Muscle layer of duodenum (tissue), 2 donors: ENCODE measurements around the gene SERPINA10.

ENCODE experiments used
- H3K27ac ChIP-seq: one replicate; pipeline ENCODE4 v1.7.0; 2013; ENCODE audit warnings: mild to moderate bottlenecking, low read length
- H3K27me3 ChIP-seq: one replicate; pipeline ENCODE4 v1.7.0; 2013; ENCODE audit warnings: low read depth, mild to moderate bottlenecking, control low read depth, low read length
- H3K36me3 ChIP-seq, 2 donors: one replicate each; pipeline ENCODE4 v1.7.0; 2013; ENCODE audit warnings: low read length in 2 of 2, control low read depth in 1 of 2, mild to moderate bottlenecking in 1 of 2; ENCODE audit not compliant: insufficient read depth in 2 of 2, control insufficient read depth in 1 of 2
- H3K4me1 ChIP-seq, 2 donors: one replicate each; pipeline ENCODE4 v1.7.0; 2013; ENCODE audit warnings: low read length in 2 of 2, mild to moderate bottlenecking in 2 of 2, control low read depth in 1 of 2, moderate library complexity in 1 of 2; ENCODE audit not compliant: insufficient read depth in 2 of 2, control insufficient read depth in 1 of 2
- H3K4me3 ChIP-seq, 2 donors: one replicate each; pipeline ENCODE4 v1.7.0; 2013; ENCODE audit warnings: low read length in 2 of 2, low read depth in 1 of 2, mild to moderate bottlenecking in 1 of 2
- H3K9me3 ChIP-seq, 2 donors: one replicate each; pipeline ENCODE4 v1.7.0; 2013; ENCODE audit warnings: low read length in 2 of 2, control low read depth in 1 of 2, mild to moderate bottlenecking in 1 of 2; ENCODE audit not compliant: control insufficient read depth in 1 of 2
- donor health status: healthy.

SERPINA10 gene, protein sequence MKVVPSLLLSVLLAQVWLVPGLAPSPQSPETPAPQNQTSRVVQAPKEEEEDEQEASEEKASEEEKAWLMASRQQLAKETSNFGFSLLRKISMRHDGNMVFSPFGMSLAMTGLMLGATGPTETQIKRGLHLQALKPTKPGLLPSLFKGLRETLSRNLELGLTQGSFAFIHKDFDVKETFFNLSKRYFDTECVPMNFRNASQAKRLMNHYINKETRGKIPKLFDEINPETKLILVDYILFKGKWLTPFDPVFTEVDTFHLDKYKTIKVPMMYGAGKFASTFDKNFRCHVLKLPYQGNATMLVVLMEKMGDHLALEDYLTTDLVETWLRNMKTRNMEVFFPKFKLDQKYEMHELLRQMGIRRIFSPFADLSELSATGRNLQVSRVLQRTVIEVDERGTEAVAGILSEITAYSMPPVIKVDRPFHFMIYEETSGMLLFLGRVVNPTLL

DNA sequence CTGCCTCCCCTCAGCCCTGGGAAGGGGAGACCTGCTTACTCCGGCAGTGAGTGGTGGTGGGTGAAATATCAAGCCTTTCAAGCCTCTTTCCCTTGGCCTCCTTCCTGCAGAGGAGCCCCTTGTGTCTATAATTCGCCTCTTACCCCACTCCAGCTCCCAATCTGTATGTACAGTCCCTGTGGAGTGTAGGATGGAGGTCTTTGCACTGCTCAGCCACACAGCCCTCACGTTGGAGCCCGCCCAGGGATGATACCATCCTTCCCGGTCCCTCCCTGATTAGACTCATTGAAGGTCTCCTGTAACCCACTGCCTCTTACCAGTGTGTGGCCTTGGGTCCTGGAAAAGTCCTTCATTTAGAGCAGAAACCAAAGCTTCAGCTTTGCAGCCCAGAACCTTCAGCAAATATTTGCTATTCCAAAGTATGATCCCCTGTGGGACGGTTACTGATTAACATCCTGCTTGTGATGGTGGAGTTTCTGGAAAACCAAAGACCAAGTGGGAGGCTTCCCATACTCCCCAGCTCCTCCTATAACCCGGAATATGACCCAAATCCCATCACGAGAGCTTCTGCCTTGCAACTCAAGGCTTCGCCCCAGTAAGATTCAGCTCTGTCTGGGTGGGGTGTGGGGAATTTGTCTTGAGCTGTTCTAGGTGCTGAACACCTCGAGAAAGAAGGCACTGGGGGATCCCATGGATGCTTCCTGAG is at the start of gene SERPINA10:
Gene SERPINA10 (minus strand): TSS at position 397 of the 706 bp plus-strand sequence. CDS start 2,675 bp downstream, outside the sequence.
- H3K9me3 ChIP-seq = no peaks in the 10 kb centered on the region
- H3K36me3 ChIP-seq = no peaks in the 10 kb centered on the region
- no peaks in the 10 kb centered on the region for H3K27me3 ChIP-seq
- no peaks in the 10 kb centered on the region for H3K4me1 ChIP-seq
- no peak within 1 kb of the TSS for H3K27ac ChIP-seq
- no peak within 1 kb of the TSS for H3K4me3 ChIP-seq

GRCh38 chr14:94342334-94342934 is 49.4 kb upstream of the SERPINA10 start:
- Histone ChIP-seq H3K4me3 (peak overlapping the region in 1 of 2 donors; percentile 12), H3K4me1 (peaks cover 0 to 5% of the 10 kb centered on the region in 2 donors), H3K36me3 (no peaks in the 10 kb centered on the region), H3K9me3 (no peaks in the 10 kb centered on the region), H3K27ac (no peak overlapping the region), H3K27me3 (no peaks in the 10 kb centered on the region)

- Histone ChIP-seq H3K27ac (no peak overlapping the region), H3K9me3 (no peaks in the 10 kb centered on the region), H3K4me3 (peak overlapping the region in 1 of 2 donors; percentile 12), H3K27me3 (no peaks in the 10 kb centered on the region), H3K36me3 (no peaks in the 10 kb centered on the region), H3K4me1 (peaks cover 0 to 5% of the 10 kb centered on the region in 2 donors)
Observed at GRCh38 chr14:94341656-94342333, 48.7 kb upstream of the SERPINA10 start.

DNA sequence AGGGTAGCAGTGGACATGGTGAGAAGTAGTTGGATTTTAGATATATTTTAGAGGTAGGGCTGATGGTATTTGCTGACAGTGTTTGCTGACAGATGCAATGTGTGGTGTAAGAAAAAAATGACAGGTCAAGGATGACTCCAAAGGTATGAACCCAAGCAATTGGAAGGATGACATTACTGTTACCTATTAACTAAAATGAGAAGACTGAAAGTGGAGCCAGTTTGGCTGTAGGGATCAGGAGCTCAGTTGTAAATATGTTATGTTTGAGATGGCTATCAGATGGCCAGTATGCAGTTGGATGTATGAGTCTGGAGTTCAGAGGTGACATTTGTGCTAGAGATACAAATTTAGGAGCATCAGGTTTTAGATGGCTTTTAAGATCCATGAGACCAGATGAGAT is 47.5 kb upstream of the SERPINA10 start:
- H3K4me3 ChIP-seq = no peak overlapping the region
- peaks cover 0 to 5% of the 10 kb centered on the region in 2 donors for H3K4me1 ChIP-seq
- no peaks in the 10 kb centered on the region for H3K27me3 ChIP-seq
- no peak overlapping the region for H3K27ac ChIP-seq
- H3K36me3 ChIP-seq = no peaks in the 10 kb centered on the region
- no peaks in the 10 kb centered on the region for H3K9me3 ChIP-seq

DNA sequence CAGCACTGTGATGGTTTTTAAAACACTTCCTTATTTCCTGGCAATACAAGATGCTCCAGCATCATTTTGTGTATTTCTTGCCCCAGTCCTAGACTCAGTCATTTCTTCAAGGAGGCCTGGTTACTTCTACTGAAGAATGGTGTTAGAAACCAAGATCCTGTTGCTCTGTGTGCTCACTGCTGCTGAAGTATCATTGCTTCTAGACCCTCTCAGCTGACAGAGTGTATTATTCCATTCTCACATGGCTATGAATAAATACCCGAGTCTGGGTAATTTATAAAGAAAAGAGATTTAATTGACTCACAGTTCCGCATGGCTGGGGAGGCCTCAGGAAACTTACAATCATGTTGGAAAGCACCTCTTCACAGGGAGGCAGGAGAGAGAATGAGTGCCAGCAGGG is 45.0 kb upstream of the SERPINA10 start:
- Histone ChIP-seq H3K27ac (no peak overlapping the region), H3K4me1 (peaks cover 0 to 5% of the 10 kb centered on the region in 2 donors), H3K4me3 (no peak overlapping the region), H3K27me3 (no peaks in the 10 kb centered on the region), H3K36me3 (no peaks in the 10 kb centered on the region), H3K9me3 (no peaks in the 10 kb centered on the region)

- H3K4me1 ChIP-seq = peaks cover 0 to 5% of the 10 kb centered on the region in 2 donors
- H3K4me3 ChIP-seq = no peak overlapping the region
- no peak overlapping the region for H3K27ac ChIP-seq
Observed at GRCh38 chr14:94337274-94337673, 44.2 kb upstream of the SERPINA10 start.

GRCh38 chr14:94334872-94335271 is 41.8 kb upstream of the SERPINA10 start:
- H3K36me3 ChIP-seq = no peaks in the 10 kb centered on the region
- no peaks in the 10 kb centered on the region for H3K27me3 ChIP-seq
- no peaks in the 10 kb centered on the region for H3K4me1 ChIP-seq
- no peaks in the 10 kb centered on the region for H3K9me3 ChIP-seq
- H3K4me3 ChIP-seq = no peak overlapping the region
- no peak overlapping the region for H3K27ac ChIP-seq

More at GRCh38 chr14:94337274-94337673, 44.2 kb upstream of the SERPINA10 start:
- Histone ChIP-seq H3K27me3 (no peaks in the 10 kb centered on the region), H3K9me3 (no peaks in the 10 kb centered on the region), H3K36me3 (no peaks in the 10 kb centered on the region)

DNA sequence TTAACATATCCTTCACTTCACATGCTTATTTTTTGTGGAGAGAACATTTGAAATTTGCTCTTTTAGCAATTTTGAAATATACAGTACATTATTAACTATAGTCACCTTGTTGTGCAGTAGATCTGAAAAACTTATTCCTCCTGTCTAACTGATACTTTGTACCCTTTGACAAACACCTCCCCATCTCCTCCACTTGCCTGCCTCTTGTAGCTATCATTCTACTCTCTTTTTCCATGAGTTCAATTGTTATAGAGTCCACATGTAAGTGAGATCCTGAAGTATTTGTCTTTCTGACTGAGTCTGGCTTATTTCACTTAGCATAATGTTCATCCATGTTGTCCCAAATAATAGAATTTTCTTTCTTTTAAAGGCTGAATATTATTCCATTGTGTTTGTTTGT is 39.5 kb upstream of the SERPINA10 start:
- no peak overlapping the region for H3K27ac ChIP-seq
- H3K9me3 ChIP-seq = no peaks in the 10 kb centered on the region
- no peaks in the 10 kb centered on the region for H3K27me3 ChIP-seq
- no peaks in the 10 kb centered on the region for H3K4me1 ChIP-seq
- H3K4me3 ChIP-seq = no peak overlapping the region
- H3K36me3 ChIP-seq = no peaks in the 10 kb centered on the region

- Histone ChIP-seq H3K36me3 (no peaks in the 10 kb centered on the region), H3K27ac (no peak overlapping the region), H3K4me1 (no peaks in the 10 kb centered on the region), H3K4me3 (no peak overlapping the region), H3K27me3 (no peaks in the 10 kb centered on the region), H3K9me3 (no peaks in the 10 kb centered on the region)
Observed at GRCh38 chr14:94332063-94332583, 39.1 kb upstream of the SERPINA10 start.

- Histone ChIP-seq H3K36me3 (no peaks in the 10 kb centered on the region), H3K4me3 (no peak overlapping the region), H3K27ac (no peak overlapping the region), H3K27me3 (no peaks in the 10 kb centered on the region), H3K9me3 (no peaks in the 10 kb centered on the region), H3K4me1 (no peaks in the 10 kb centered on the region)
Observed at GRCh38 chr14:94331462-94331861, 38.4 kb upstream of the SERPINA10 start.

GRCh38 chr14:94330857-94331256 is 37.8 kb upstream of the SERPINA10 start:
- no peaks in the 10 kb centered on the region for H3K9me3 ChIP-seq
- H3K4me1 ChIP-seq = no peaks in the 10 kb centered on the region
- H3K27ac ChIP-seq = no peak overlapping the region
- no peaks in the 10 kb centered on the region for H3K27me3 ChIP-seq
- no peaks in the 10 kb centered on the region for H3K36me3 ChIP-seq
- no peak overlapping the region for H3K4me3 ChIP-seq
